H1 (cell line): ENCODE data around the gene GFOD1. TPM values are rescaled to one million over a fixed set of nuclear protein-coding genes. Genes with fewer than 3 reads are reported as not detected.

Experiments used
- CTCF ChIA-PET: fragments of 300-600 bp; sonication (Branson Sonifier 250); formaldehyde crosslinking; loops from one replicate; lab custom pipeline; 2021; ENCODE audit not compliant: partially characterized antibody; lab: Charles Lee
- POLR2A ChIA-PET: fragments of 300-600 bp; sonication (Branson Sonifier 250); formaldehyde crosslinking; loops from one replicate; lab custom pipeline; 2021; ENCODE audit warnings: inconsistent platforms; ENCODE audit not compliant: partially characterized antibody; lab: Charles Lee
- DNase-seq, 2 experiments: peaks; one replicate each; pipeline versions ENCODE4 v3.0.0 to v3.0.0-alpha.2; 2010 to 2022; ENCODE audit warnings: low spot score in 2 of 2, low read depth in 1 of 2, mixed read lengths in 1 of 2
- FAIRE-seq: peaks from 2 replicates; lab custom pipeline; 2011; peaks lifted over from hg19 to GRCh38; lab: Jason Lieb, UNC
- H2AFZ ChIP-seq: 2 replicates; pipeline ENCODE4 v1.8.1; 2012; ENCODE audit warnings: low read length, inconsistent platforms
- H2AK5ac ChIP-seq: 2 replicates; pipeline ENCODE4 v1.6.1; 2013; ENCODE audit warnings: low read depth, low read length
- H2BK120ac ChIP-seq: replicated peaks from 2 replicates; pipeline ENCODE3; 2013; ENCODE audit warnings: low read depth, low read length, inconsistent platforms
- H2BK12ac ChIP-seq: 2 replicates; pipeline ENCODE4 v1.6.1; 2013; ENCODE audit warnings: low read depth, low read length
- H2BK15ac ChIP-seq: 2 replicates; pipeline ENCODE4 v1.6.1; 2013; ENCODE audit warnings: low read length
- H2BK20ac ChIP-seq: 2 replicates; pipeline ENCODE4 v1.6.1; 2013; ENCODE audit warnings: low read length
- H2BK5ac ChIP-seq: 2 replicates; pipeline ENCODE4 v1.6.1; 2013; ENCODE audit warnings: low read depth, low read length
- H3K14ac ChIP-seq: 2 replicates; pipeline ENCODE4 v1.6.1; 2013; ENCODE audit warnings: inconsistent platforms; ENCODE audit not compliant: insufficient read length
- H3K18ac ChIP-seq: 2 replicates; pipeline ENCODE4 v1.6.1; 2013; ENCODE audit warnings: low read length; ENCODE audit errors: extremely low read depth
- H3K23ac ChIP-seq: 2 replicates; pipeline ENCODE4 v1.6.1; 2013; ENCODE audit warnings: inconsistent platforms; ENCODE audit not compliant: insufficient read length
- H3K23me2 ChIP-seq: 2 replicates; pipeline ENCODE4 v1.6.1; 2013; ENCODE audit warnings: low read depth, low read length
- H3K27ac ChIP-seq: 2 replicates; pipeline ENCODE4 v1.6.1; 2011; ENCODE audit warnings: low read depth, low read length, inconsistent platforms
- H3K27me3 ChIP-seq, 4 experiments: replicated peaks in 1 of 4; 1 replicate in 1 of 4; 2 replicates in 3 of 4; pipeline versions ENCODE4 v1.6.1 to v1.8.1; 2011 to 2013; ENCODE audit warnings: low read length in 3 of 4, mild to moderate bottlenecking in 3 of 4, inconsistent platforms in 2 of 4, mixed read lengths in 2 of 4, moderate library complexity in 1 of 4; ENCODE audit not compliant: control insufficient read depth in 3 of 4, insufficient read depth in 3 of 4; ENCODE audit errors: extremely low read depth in 1 of 4
- H3K36me3 ChIP-seq, 4 experiments: 2 replicates each; pipeline versions ENCODE4 v1.6.1 to v1.8.1; 2011 to 2013; ENCODE audit warnings: mild to moderate bottlenecking in 4 of 4, low read length in 3 of 4, moderate library complexity in 2 of 4, control low read depth in 1 of 4, inconsistent platforms in 1 of 4; ENCODE audit not compliant: insufficient read depth in 4 of 4, control insufficient read depth in 2 of 4
- H3K4ac ChIP-seq: replicated peaks from 2 replicates; pipeline ENCODE3; 2013; ENCODE audit warnings: low read length, low read depth, mixed read lengths, inconsistent platforms; ENCODE audit not compliant: insufficient read length
- H3K4me1 ChIP-seq, 4 experiments: replicated peaks in 1 of 4; 1 replicate in 1 of 4; 2 replicates in 3 of 4; pipeline versions ENCODE4 v1.6.1 to v1.8.1; 2011 to 2013; ENCODE audit warnings: low read length in 3 of 4, inconsistent platforms in 2 of 4, mixed read lengths in 1 of 4; ENCODE audit not compliant: insufficient read depth in 4 of 4, control insufficient read depth in 3 of 4
- H3K4me2 ChIP-seq, 2 experiments: 2 replicates each; pipeline versions ENCODE4 v1.6.1 to v1.8.1; 2011 to 2013; ENCODE audit warnings: low read depth in 2 of 2, low read length in 2 of 2, control low read depth in 1 of 2, inconsistent platforms in 1 of 2, mild to moderate bottlenecking in 1 of 2; ENCODE audit not compliant: insufficient read depth in 1 of 2
- H3K4me3 ChIP-seq, 4 experiments: fragments of 200-600, 300-600 bp in 1 of 4; sonication (generic), shearing (Covaris generic), sonication (Bioruptor Twin) in 1 of 4; 2 replicates each; pipeline versions ENCODE4 v1.5.1 to v1.8.1; 2011 to 2016; ENCODE audit warnings: low read length in 4 of 4, low read depth in 3 of 4, control low read depth in 2 of 4, inconsistent platforms in 2 of 4, mild to moderate bottlenecking in 2 of 4, mixed read lengths in 1 of 4, moderate library complexity in 1 of 4; ENCODE audit not compliant: insufficient read depth in 2 of 4; ENCODE audit errors: extremely low read depth in 1 of 4
- H3K56ac ChIP-seq: replicated peaks from 2 replicates; pipeline ENCODE3; 2013; ENCODE audit warnings: low read depth, mild to moderate bottlenecking, mixed read lengths, low read length, inconsistent platforms; ENCODE audit not compliant: insufficient read length
- H3K79me1 ChIP-seq: 2 replicates; pipeline ENCODE4 v1.6.1; 2013; ENCODE audit warnings: low read depth, low read length, control low read depth
- H3K79me2 ChIP-seq, 2 experiments: 2 replicates each; pipeline versions ENCODE4 v1.6.1 to v1.8.1; 2012 to 2013; ENCODE audit warnings: low read length in 2 of 2, mild to moderate bottlenecking in 2 of 2, inconsistent platforms in 1 of 2; ENCODE audit not compliant: insufficient read depth in 2 of 2, control insufficient read depth in 1 of 2
- H3K9ac ChIP-seq, 4 experiments: replicated peaks in 1 of 4; 1 replicate in 1 of 4; 2 replicates in 3 of 4; pipeline versions ENCODE4 v1.6.1 to v1.8.1; 2011 to 2013; ENCODE audit warnings: low read depth in 3 of 4, low read length in 3 of 4, control low read depth in 2 of 4, mild to moderate bottlenecking in 2 of 4, moderate library complexity in 2 of 4, inconsistent platforms in 1 of 4; ENCODE audit errors: extremely low read depth in 1 of 4
- H3K9me3 ChIP-seq, 2 experiments: 2 replicates each; pipeline versions ENCODE4 v1.6.1 to v1.8.1; 2012 to 2013; ENCODE audit warnings: mild to moderate bottlenecking in 2 of 2, moderate library complexity in 2 of 2, control low read depth in 1 of 2, inconsistent platforms in 1 of 2, low read depth in 1 of 2, low read length in 1 of 2, mixed read lengths in 1 of 2; ENCODE audit not compliant: insufficient read depth in 2 of 2
- H4K20me1 ChIP-seq, 2 experiments: replicated peaks in 1 of 2; 2 replicates each; pipeline versions ENCODE3 to v1.8.1; 2011 to 2013; ENCODE audit warnings: inconsistent platforms in 2 of 2, low read length in 2 of 2, mild to moderate bottlenecking in 1 of 2; ENCODE audit not compliant: insufficient read depth in 2 of 2, control insufficient read depth in 1 of 2
- H4K5ac ChIP-seq: 2 replicates; pipeline ENCODE4 v1.6.1; 2013; ENCODE audit warnings: low read length, low read depth, mixed read lengths, inconsistent platforms; ENCODE audit not compliant: insufficient read length
- H4K8ac ChIP-seq: 2 replicates; pipeline ENCODE4 v1.8.0; 2013; ENCODE audit warnings: mild to moderate bottlenecking, moderate library complexity, low read length, inconsistent platforms; ENCODE audit not compliant: insufficient read depth; ENCODE audit errors: extremely low read depth
- H4K91ac ChIP-seq: replicated peaks from 2 replicates; pipeline ENCODE3; 2013; ENCODE audit warnings: low read length, mixed read lengths, inconsistent platforms; ENCODE audit not compliant: insufficient read length
- EP300 ChIP-seq, 2 experiments: IDR thresholded peaks; 1 replicate in 1 of 2; 2 replicates in 1 of 2; pipeline ENCODE4 v1.6.1; 2011 to 2012; ENCODE audit warnings: low read depth in 2 of 2, low read length in 2 of 2, mild to moderate bottlenecking in 2 of 2, borderline replicate concordance in 1 of 2, inconsistent platforms in 1 of 2, moderate library complexity in 1 of 2
- PHF8 ChIP-seq: fragments of 200-600 bp; sonication (generic); conservative IDR thresholded peaks from 2 replicates; pipeline ENCODE4 v1.7.1; 2012; ENCODE audit warnings: low read depth, mild to moderate bottlenecking, inconsistent platforms, low read length, moderate library complexity
- TBP ChIP-seq: IDR thresholded peaks from 2 replicates; pipeline ENCODE4 v1.6.1; 2011; ENCODE audit warnings: low read depth, low read length, improper control_type of control experiment
- ZNF274 ChIP-seq: IDR thresholded peaks from 2 replicates; pipeline ENCODE4 v1.7.0; 2012; ENCODE audit warnings: low read length, borderline replicate concordance; ENCODE audit errors: extremely low read depth
- WGBS, 2 experiments: shearing (Covaris generic) in 1 of 2; methylation state at CpG; one replicate each; pipeline versions ENCODE4 v1.1.6 to v1.1.7; 2013 to 2015; ENCODE audit warnings: low lambda C conversion rate in 2 of 2, mixed read lengths in 2 of 2, inconsistent platforms in 1 of 2, low coverage in 1 of 2, missing lambda C conversion rate in 1 of 2; ENCODE audit not compliant: insufficient replicate concordance in 2 of 2, insufficient coverage in 1 of 2, insufficient read length in 1 of 2; ENCODE audit errors: extremely low coverage in 1 of 2, missing lambda C conversion rate in 1 of 2; 5-methylcytosine and 5-hydroxymethylcytosine counted together
- polyA plus RNA-seq, 7 experiments: library from polyadenylated mRNA; depleted of rRNA in 3 of 7; stranded (reverse) in 5 of 7; unstranded in 2 of 7; fragments of >200 nt in 5 of 7; fragments of 200-250 nt in 2 of 7; gene quantifications; 1 replicate in 5 of 7; 2 replicates in 1 of 7; 4 replicates in 1 of 7; pipeline versions ENCODE4 v1.2.1 to v1.2.3, GENCODE V29; 2011 to 2013; ENCODE audit warnings: missing spikeins in 2 of 7, mixed read lengths in 2 of 7
- total RNA-seq: library from RNA; stranded (reverse); fragmentation: NEBNext Ultra II Directional; extraction: Animal tissue kit (Norgen Biotek cat#: 25700); gene quantifications from 2 replicates; pipeline ENCODE4 v1.2.1, GENCODE V29; 2021

The GFOD1 gene
- total and polyA plus RNA-seq, 2 of the 8 experiments (the other 6 are each of a cell fraction or from before 2014, with no cell fraction given), result 2.5 to 8.8 TPM

DNA sequence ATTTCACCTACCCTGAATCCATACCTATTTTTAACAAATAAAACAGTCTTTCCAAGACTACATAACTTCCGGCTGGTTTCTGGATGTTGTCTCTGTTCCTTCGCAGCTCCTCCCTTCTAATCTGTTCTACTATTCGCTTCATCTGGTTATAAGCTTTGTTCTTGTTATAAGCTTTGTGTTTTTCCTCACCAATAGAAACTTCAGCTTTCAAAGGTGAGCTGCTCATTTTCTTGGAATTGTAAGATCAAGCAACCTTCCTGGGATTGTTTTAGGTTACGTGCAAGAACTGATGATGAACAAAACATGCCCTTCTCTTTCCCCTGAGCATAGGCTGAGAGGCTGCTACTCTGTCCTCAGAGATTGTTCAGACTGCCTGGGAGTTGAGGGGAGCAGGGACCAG lies 2.1 kb downstream of the GFOD1 start:
- H2AK5ac ChIP-seq, result no peak overlapping the region
- peaks cover 7 to 53% (median 32%) of the 10 kb centered on the region in 4 experiments for H3K27me3 ChIP-seq
- H2BK15ac ChIP-seq, result peak overlapping the region; percentile 95; the same call in 1 of the 2 replicates
- peaks cover 3% of the 10 kb centered on the region; the same call in 1 of the 2 replicates for H3K79me1 ChIP-seq
- ChIA-PET CTCF (interaction anchor here (0.7 to 1.5 kb wide), 8 partner anchors 11 to 151 kb away, joined by 3 to 6 read pairs (median 3); no protein-coding TSS in a partner anchor), POLR2A (interaction anchor here (2.1 to 3.7 kb wide), 5 partner anchors 11 to 130 kb away, joined by 4 to 29 read pairs (median 10); partner anchors contain the start of genes NOL7 and SIRT5)
- FAIRE-seq (no peak), DNase-seq (no peak)
- H4K20me1 ChIP-seq, result peaks cover 0 to 10% of the 10 kb centered on the region in 2 experiments
- no peak overlapping the region for H4K91ac ChIP-seq
- peak overlapping the region; percentile 88; the same call in 1 of the 2 replicates for H2BK12ac ChIP-seq
- no peak overlapping the region for H3K23ac ChIP-seq
- peaks cover 29% of the 10 kb centered on the region for H3K23me2 ChIP-seq
- no peak overlapping the region for H2BK120ac ChIP-seq
- TF ChIP-seq ZNF274 (no peak), TBP (no peak), EP300 (IDR thresholded peaks at IDR 0.05; ENCODE audit: borderline replicate concordance in 1 of 2, low read depth in 2 of 2, low read length in 2 of 2) (no peak), PHF8 (no peak)
- H3K27ac ChIP-seq, result no peak overlapping the region
- no peaks in the 10 kb centered on the region for H3K9me3 ChIP-seq
- 48% methylated on average over 4 of the region's 4 CpGs; no CpG with 5 or more reads in 1 of the 2 experiments for WGBS, 2 experiments
- H3K4ac ChIP-seq, result no peak overlapping the region
- no peak overlapping the region for H3K14ac ChIP-seq
- H3K79me2 ChIP-seq, result peaks cover 0 to 21% of the 10 kb centered on the region in 2 experiments; a peak in 3 of 4 replicates
- no peaks in the 10 kb centered on the region for H3K36me3 ChIP-seq
- peaks cover 0 to 8% (median 3%) of the 10 kb centered on the region in 4 experiments; a peak in 5 of 7 replicates for H3K4me1 ChIP-seq
- H3K56ac ChIP-seq, result no peak overlapping the region
- no peak overlapping the region for H4K5ac ChIP-seq
- 0 out of 2 replicates have a peak overlapping the region, but pooled peaks have one; percentile 0 for H3K18ac ChIP-seq
- peak overlapping the region; percentile 90 to 99 for H3K4me2 ChIP-seq
- peak overlapping the region in 1 of 4 experiments; percentile 15; a peak in 2 of 7 replicates for H3K9ac ChIP-seq
- H2BK5ac ChIP-seq, result 0 out of 2 replicates have a peak overlapping the region, but pooled peaks have one; percentile 52
- no peak overlapping the region for H4K8ac ChIP-seq
- no peak overlapping the region for H2BK20ac ChIP-seq
- H2AFZ ChIP-seq, result no peak overlapping the region
- H3K4me3 ChIP-seq, result peak overlapping the region; percentile 57 to 87 (median 75)
